Pancreas (tissue), 10 donors: ENCODE measurements around the gene ZNF318. TPM values are rescaled to one million over a fixed set of nuclear protein-coding genes. Genes with fewer than 3 reads are reported as not detected.
"Not testable (repeated sequence)": the region's sequence is repeated elsewhere in the genome, so short reads cannot be mapped to it uniquely, and the experiment has no call there.

Source experiments
- ATAC-seq, 4 donors: fragments of 200-7000 bp; cut with Tn5 transposase; one replicate each; pipeline versions ENCODE4 v1.8.0 to v1.9.1; 2020; ENCODE audit warnings: mild to moderate bottlenecking in 4 of 4, moderate library complexity in 4 of 4
- DNase-seq, 6 donors: peaks; one replicate each; pipeline ENCODE4 v3.0.0-alpha.2; 2020
- FAIRE-seq: peaks from 2 replicates; lab custom pipeline; 2012; peaks lifted over from hg19 to GRCh38; lab: Jason Lieb, UNC
- H3K27ac ChIP-seq, 4 donors: fragments of 200-600 bp; sonication (generic); 1 replicate in 3 of 4; 2 replicates in 1 of 4; pipeline versions ENCODE4 v1.5.0 to v1.8.0; 2020
- H3K27me3 ChIP-seq, 4 donors: fragments of 200-600 bp; one replicate each; pipeline ENCODE4 v1.8.0; 2021
- H3K36me3 ChIP-seq, 3 donors: fragments of 200-600 bp; sonication (generic) in 1 of 3; one replicate each; pipeline versions ENCODE4 v1.5.0 to v1.8.0; 2020 to 2021
- H3K4me1 ChIP-seq, 3 donors: fragments of 200-600 bp; one replicate each; pipeline ENCODE4 v1.8.0; 2021
- H3K4me3 ChIP-seq, 4 donors: fragments of 200-600 bp; sonication (generic) in 2 of 4; one replicate each; pipeline versions ENCODE4 v1.5.0 to v1.8.0; 2020 to 2021
- H3K9me3 ChIP-seq, 4 donors: fragments of 200-600 bp; one replicate each; pipeline ENCODE4 v1.8.0; 2021
- WGBS, 2 donors: extraction: QIAGEN DNeasy Blood & Tissue Kit; methylation state at CpG; one replicate each; pipeline ENCODE4 v1.1.7; 2013; 5-methylcytosine and 5-hydroxymethylcytosine counted together
- intact Hi-C, 3 donors: fragments of 100-400 bp; cut with DNase I; formaldehyde crosslinking; loops; one replicate each; pipeline versions ENCODE4 v1.11.1 to v1.14.2; 2022
- polyA plus RNA-seq, 2 donors: library from polyadenylated mRNA; stranded (reverse); fragments of 200-250 nt; gene quantifications; one replicate each; pipeline ENCODE4 v1.2.3, GENCODE V29; 2013
- total RNA-seq, 6 donors: library from RNA; stranded (reverse); fragmentation: NEBNext Ultra II Directional in 4 of 6; extraction: Animal tissue kit (Norgen Biotek cat#: 25700) in 4 of 6; gene quantifications; one replicate each; pipeline versions ENCODE4 v1.2.1 to v1.2.4, GENCODE V29; 2021 to 2023
- TF ChIP-seq, protein P1 (sequence below), 4 donors: fragments of 200-600 bp; sonication (generic) in 3 of 4; IDR thresholded peaks; one replicate each; pipeline versions ENCODE4 v1.5.0 to v1.8.0; 2021; ENCODE audit warnings: antibody characterized with exemption in 4 of 4
- donor health status: healthy with polysubstance abuse.
- donor health status: DM: no; HTN: no; CAD: no; lungs with moderate emphysema.
- donor health status: DM: no; HTN: no; CAD: no.
- donor health status: control.
- donor health status: control.
- donor health status: Bipolar disorder and iron deficiency.
- donor health status: DM: yes; HTN: yes; CAD: no.
- donor health status: DM: no; HTN: no; CAD: no.
- donor health status: DM: no; HTN: no; CAD: no.
- donor health status: DM: yes; HTN: yes; CAD: no.

ZNF318 gene
- total and polyA plus RNA-seq, 8 donors = 6.2 to 13.0 (median 8.7) TPM

DNA sequence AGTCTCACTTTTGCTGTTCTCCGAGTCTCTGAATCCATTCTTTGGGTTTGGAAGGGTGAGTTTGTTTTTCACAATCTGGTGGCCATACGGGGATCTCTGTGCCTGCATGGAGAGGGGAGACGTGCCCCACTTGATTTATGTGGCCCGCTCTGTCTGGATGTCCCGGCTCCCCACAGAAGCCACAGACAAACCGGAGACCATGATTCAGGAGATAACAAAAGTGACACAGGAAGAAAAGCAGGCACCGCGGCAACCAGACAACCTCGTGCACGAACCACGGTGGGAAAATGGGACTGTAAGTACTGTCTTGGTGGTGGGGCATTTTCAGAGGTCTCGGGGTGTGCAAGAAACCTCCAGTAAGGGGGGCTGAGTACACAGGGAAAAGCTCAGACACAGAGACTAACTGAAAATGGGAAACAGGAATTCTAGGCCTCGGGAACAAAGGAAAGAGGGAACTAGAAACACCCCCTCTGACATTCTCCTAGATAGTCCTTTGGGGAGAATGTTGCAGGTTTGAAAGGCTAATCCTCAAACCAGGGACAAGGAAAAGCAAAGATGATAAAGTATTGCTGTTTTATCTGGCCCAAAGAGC, 22.1 kb upstream of the ZNF318 start:
- no peaks in the 10 kb centered on the region for H3K27me3 ChIP-seq
- TF ChIP-seq, protein P1, sequence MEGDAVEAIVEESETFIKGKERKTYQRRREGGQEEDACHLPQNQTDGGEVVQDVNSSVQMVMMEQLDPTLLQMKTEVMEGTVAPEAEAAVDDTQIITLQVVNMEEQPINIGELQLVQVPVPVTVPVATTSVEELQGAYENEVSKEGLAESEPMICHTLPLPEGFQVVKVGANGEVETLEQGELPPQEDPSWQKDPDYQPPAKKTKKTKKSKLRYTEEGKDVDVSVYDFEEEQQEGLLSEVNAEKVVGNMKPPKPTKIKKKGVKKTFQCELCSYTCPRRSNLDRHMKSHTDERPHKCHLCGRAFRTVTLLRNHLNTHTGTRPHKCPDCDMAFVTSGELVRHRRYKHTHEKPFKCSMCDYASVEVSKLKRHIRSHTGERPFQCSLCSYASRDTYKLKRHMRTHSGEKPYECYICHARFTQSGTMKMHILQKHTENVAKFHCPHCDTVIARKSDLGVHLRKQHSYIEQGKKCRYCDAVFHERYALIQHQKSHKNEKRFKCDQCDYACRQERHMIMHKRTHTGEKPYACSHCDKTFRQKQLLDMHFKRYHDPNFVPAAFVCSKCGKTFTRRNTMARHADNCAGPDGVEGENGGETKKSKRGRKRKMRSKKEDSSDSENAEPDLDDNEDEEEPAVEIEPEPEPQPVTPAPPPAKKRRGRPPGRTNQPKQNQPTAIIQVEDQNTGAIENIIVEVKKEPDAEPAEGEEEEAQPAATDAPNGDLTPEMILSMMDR (IDR thresholded peaks at IDR 0.05) = no peak
- ATAC-seq (no peak), DNase-seq (no peak), FAIRE-seq (no peak)
- no peak overlapping the region for H3K27ac ChIP-seq
- no peaks in the 10 kb centered on the region for H3K36me3 ChIP-seq
- H3K4me3 ChIP-seq = no peak overlapping the region
- H3K4me1 ChIP-seq = peaks cover 0 to 5% (median 0%) of the 10 kb centered on the region in 3 donors
- 82 to 85% methylated on average over 13 of the region's 13 CpGs for WGBS, 2 donors
- H3K9me3 ChIP-seq = no peaks in the 10 kb centered on the region
- intact Hi-C loops = no loop called here

DNA sequence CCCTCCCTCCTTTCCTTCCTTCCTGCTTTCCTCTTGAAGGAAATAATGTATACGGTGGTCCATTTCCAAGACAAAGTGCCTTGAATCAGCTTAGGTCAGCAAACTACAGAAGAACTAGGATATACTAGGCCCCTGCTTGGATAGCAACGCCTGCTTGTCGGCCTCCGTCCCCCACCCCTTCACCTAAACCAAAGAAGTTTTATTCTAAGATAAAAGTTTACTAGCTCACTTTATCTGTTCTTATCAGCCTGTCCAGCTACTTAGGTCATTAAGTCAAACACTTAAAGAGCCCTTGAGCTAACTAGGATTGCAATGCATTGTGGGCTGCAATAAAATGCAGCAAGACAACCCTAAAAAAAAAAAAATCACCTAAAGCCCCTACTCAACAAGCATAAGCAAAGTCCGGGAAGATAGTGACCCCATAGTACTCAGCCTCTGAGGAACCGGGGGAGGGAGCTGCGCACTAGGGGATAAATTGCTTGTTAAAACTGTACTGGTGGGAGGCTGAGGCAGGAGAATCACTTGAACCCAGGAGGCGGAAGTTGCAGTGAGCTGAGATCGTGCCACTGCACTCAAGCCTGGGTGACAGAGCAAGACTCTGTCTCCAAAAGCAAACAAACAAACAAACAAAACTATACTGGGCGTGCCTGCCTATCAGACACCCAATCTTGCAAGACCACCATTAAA, 21.4 kb upstream of the ZNF318 start:
- H3K36me3 ChIP-seq, FAIRE-seq, H3K4me3 ChIP-seq, H3K27ac ChIP-seq, DNase-seq, H3K9me3 ChIP-seq, intact Hi-C loops, H3K27me3 ChIP-seq, ATAC-seq, H3K4me1 ChIP-seq: not testable (repeated sequence)
- WGBS, 2 donors = 78 to 85% methylated on average over 10 of the region's 10 CpGs

DNA sequence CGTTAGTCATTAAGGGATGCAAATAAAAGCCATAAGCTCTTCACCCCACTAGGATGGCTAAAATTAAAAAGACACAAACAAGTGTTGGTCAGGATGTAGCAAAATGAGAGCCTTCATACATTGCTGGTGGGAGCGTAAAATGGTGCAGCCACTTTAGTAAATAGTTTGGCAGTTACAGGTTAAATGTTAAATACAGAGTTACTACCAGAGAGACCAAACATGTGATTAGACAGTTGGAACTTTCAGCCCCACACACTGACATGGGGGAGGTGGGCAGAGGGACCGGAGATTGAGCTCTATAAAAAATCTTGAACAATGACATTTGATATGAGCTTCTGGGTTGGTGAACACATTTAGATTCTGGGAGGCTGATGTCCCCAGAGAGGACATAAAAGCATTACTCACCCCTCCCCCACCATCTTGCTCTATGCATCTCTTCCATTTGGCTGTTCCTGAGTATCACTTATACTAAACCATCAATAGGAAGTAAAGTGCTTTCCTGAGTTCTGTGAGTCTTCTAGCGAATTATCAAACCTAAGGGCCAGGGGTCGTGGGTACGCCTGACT, 20.4 kb upstream of the ZNF318 start:
- Histone ChIP-seq H3K36me3 (no peaks in the 10 kb centered on the region), H3K27me3 (no peaks in the 10 kb centered on the region), H3K4me3 (no peak overlapping the region), H3K4me1 (no peaks in the 10 kb centered on the region), H3K9me3 (no peaks in the 10 kb centered on the region), H3K27ac (no peak overlapping the region)
- FAIRE-seq = no peak
- DNase-seq = no peak
- intact Hi-C loops = no loop called here
- TF ChIP-seq, protein P1 (IDR thresholded peaks at IDR 0.05) = no peak
- 83 to 89% methylated on average over 6 of the region's 6 CpGs for WGBS, 2 donors
- no peak for ATAC-seq

DNA sequence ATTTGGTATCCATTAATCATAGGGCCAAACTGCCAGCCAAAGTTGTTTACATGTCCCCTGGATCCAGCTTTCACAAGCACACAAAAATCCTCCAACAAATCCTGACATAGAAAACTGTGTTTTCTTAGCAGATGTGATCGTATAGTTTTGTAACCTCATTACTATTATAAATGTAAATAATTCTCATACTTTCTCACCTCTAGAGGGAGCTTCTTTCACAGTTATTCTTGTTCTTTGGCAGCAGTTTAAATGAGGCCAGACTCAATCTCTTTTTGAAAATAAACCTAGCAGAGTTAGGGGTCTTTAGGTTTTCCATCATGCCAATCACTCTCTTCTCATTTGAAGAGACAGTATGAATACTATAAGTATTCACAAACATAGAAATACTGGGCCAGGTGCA, 17.0 kb upstream of the ZNF318 start:
- no peaks in the 10 kb centered on the region for H3K36me3 ChIP-seq
- intact Hi-C loops = no loop called here
- ATAC-seq = peak in 2 of 4 donors; percentile 58 to 82

GRCh38 chr6:43383021-43383667, 13.7 kb upstream of the ZNF318 start:
- TF ChIP-seq, protein P1 (IDR thresholded peaks at IDR 0.05) = no peak
- Histone ChIP-seq H3K27ac (no peak overlapping the region), H3K4me1 (peaks cover 0 to 3% (median 0%) of the 10 kb centered on the region in 3 donors), H3K36me3 (no peaks in the 10 kb centered on the region), H3K4me3 (no peak overlapping the region), H3K9me3 (no peaks in the 10 kb centered on the region), H3K27me3 (no peaks in the 10 kb centered on the region)
- DNase-seq (no peak), FAIRE-seq (no peak), ATAC-seq (no peak)
- intact Hi-C loops = no loop called here
- WGBS, 2 donors = 85 to 86% methylated on average over 6 of the region's 6 CpGs

More for the DNA sequence above, 17.0 kb upstream of the ZNF318 start:
- no peak for DNase-seq
- Histone ChIP-seq H3K27ac (no peak overlapping the region), H3K4me3 (no peak overlapping the region), H3K9me3 (no peaks in the 10 kb centered on the region), H3K27me3 (no peaks in the 10 kb centered on the region), H3K4me1 (no peaks in the 10 kb centered on the region)
- 51 to 59% methylated on average over 1 of the region's 1 CpG for WGBS, 2 donors
- TF ChIP-seq, protein P1 (IDR thresholded peaks at IDR 0.05) = peak in 2 of 4 donors; percentile 34 to 36
- FAIRE-seq = no peak

GRCh38 chr6:43380858-43381257, 11.4 kb upstream of the ZNF318 start:
- H3K9me3 ChIP-seq, ATAC-seq, H3K36me3 ChIP-seq, H3K4me3 ChIP-seq, FAIRE-seq, intact Hi-C loops, H3K27ac ChIP-seq, H3K27me3 ChIP-seq, H3K4me1 ChIP-seq, DNase-seq: not testable (repeated sequence)
- WGBS, 2 donors = 89 to 96% methylated on average over 9 of the region's 9 CpGs
